Dendritic cell treated with granulocyte-macrophage colony-stimulating factor and Interleukin-4, amounts not matched to agents 40 ng/mL and 50 ng/mL, for 4 days (primary cell): ENCODE measurements around the gene CASKIN1.

Source experiments
- H3K27ac Mint-ChIP-seq: one replicate; pipeline ENCODE4 v1.8.0; 2022; ENCODE audit warnings: mild to moderate bottlenecking, mixed read lengths
- H3K27me3 Mint-ChIP-seq: one replicate; pipeline ENCODE4 v1.8.0; 2022; ENCODE audit warnings: mild to moderate bottlenecking, mixed read lengths
- H3K36me3 Mint-ChIP-seq: one replicate; pipeline ENCODE4 v1.8.0; 2022; ENCODE audit warnings: low read depth, mixed read lengths
- H3K4me1 Mint-ChIP-seq: one replicate; pipeline ENCODE4 v1.8.0; 2022; ENCODE audit warnings: low read depth, mixed read lengths
- H3K4me3 Mint-ChIP-seq: one replicate; pipeline ENCODE4 v1.8.0; 2022; ENCODE audit warnings: mild to moderate bottlenecking, moderate library complexity, mixed read lengths
- H3K9me3 Mint-ChIP-seq: one replicate; pipeline ENCODE4 v1.8.0; 2022; ENCODE audit warnings: mixed read lengths
- intact Hi-C: fragments of 100-400 bp; cut with micrococcal nuclease; formaldehyde crosslinking; loops from one replicate; pipeline ENCODE4 v1.15.0; 2022

Gene CASKIN1

GRCh38 chr16:2226245-2226793, 29.9 kb upstream of the CASKIN1 start:
- H3K4me1 Mint-ChIP-seq, result peaks cover 37% of the 10 kb centered on the region
- H3K27ac Mint-ChIP-seq, result no peak overlapping the region
- peaks cover 57% of the 10 kb centered on the region for H3K36me3 Mint-ChIP-seq
- H3K4me3 Mint-ChIP-seq, result no peak overlapping the region
- no peaks in the 10 kb centered on the region for H3K9me3 Mint-ChIP-seq
- H3K27me3 Mint-ChIP-seq, result no peaks in the 10 kb centered on the region
- intact Hi-C loops, result no loop called here

- Mint-ChIP-seq H3K27ac (peak overlapping the region; percentile 81), H3K4me1 (peaks cover 28% of the 10 kb centered on the region), H3K9me3 (no peaks in the 10 kb centered on the region), H3K4me3 (peak overlapping the region; percentile 84), H3K27me3 (no peaks in the 10 kb centered on the region), H3K36me3 (peaks cover 34% of the 10 kb centered on the region)
- intact Hi-C loops, result loop anchor here (1.0 kb wide), 3 partner anchors 9 to 27 kb away; partner anchors contain the start of genes ECI1 and MLST8
These were observed 27.6 kb upstream of the CASKIN1 start for GRCh38 chr16:2223942-2224486.

GRCh38 chr16:2223221-2223941, 27.0 kb upstream of the CASKIN1 start, which contains the start of gene E4F1:
Gene E4F1, plus strand, starts transcription at chr16:2223591. Its CDS starts 23 bp downstream, at chr16:2223614.
- H3K27me3 Mint-ChIP-seq, result no peaks in the 10 kb centered on the region
- peaks cover 28% of the 10 kb centered on the region for H3K4me1 Mint-ChIP-seq
- intact Hi-C loops, result loop anchor here (1.0 kb wide), 3 partner anchors 8 to 28 kb away; partner anchors contain the start of genes ECI1 and MLST8
- H3K27ac Mint-ChIP-seq, result peak within 1 kb of the TSS; percentile 81
- H3K36me3 Mint-ChIP-seq, result peaks cover 28% of the 10 kb centered on the region
- no peaks in the 10 kb centered on the region for H3K9me3 Mint-ChIP-seq
- H3K4me3 Mint-ChIP-seq, result peak within 1 kb of the TSS; percentile 84

- intact Hi-C loops, result no loop called here
- H3K4me1 Mint-ChIP-seq, result peaks cover 29% of the 10 kb centered on the region
- peak overlapping the region; percentile 32 for H3K4me3 Mint-ChIP-seq
- H3K27ac Mint-ChIP-seq, result peak overlapping the region; percentile 90
- H3K9me3 Mint-ChIP-seq, result no peaks in the 10 kb centered on the region
- no peaks in the 10 kb centered on the region for H3K27me3 Mint-ChIP-seq
- peaks cover 25% of the 10 kb centered on the region for H3K36me3 Mint-ChIP-seq
These were observed 19.9 kb upstream of the CASKIN1 start for GRCh38 chr16:2216330-2216729.

GRCh38 chr16:2214719-2214968, 18.2 kb upstream of the CASKIN1 start, which contains the start of gene PGP:
Gene PGP, minus strand, starts transcription at chr16:2214840. Its CDS starts 63 bp downstream, at chr16:2214777.
- Mint-ChIP-seq H3K36me3 (peaks cover 42% of the 10 kb centered on the region), H3K4me1 (peaks cover 36% of the 10 kb centered on the region), H3K9me3 (no peaks in the 10 kb centered on the region), H3K27me3 (no peaks in the 10 kb centered on the region), H3K27ac (peak within 1 kb of the TSS; percentile 90), H3K4me3 (peak within 1 kb of the TSS; percentile 78)
- intact Hi-C loops, result loop anchor here (2.0 kb wide), 1 partner anchor 60 kb away; the partner anchor contains the start of gene TRAF7

- H3K27ac Mint-ChIP-seq, result peak overlapping the region; percentile 82
- peaks cover 36% of the 10 kb centered on the region for H3K4me1 Mint-ChIP-seq
- H3K9me3 Mint-ChIP-seq, result no peaks in the 10 kb centered on the region
- H3K27me3 Mint-ChIP-seq, result no peaks in the 10 kb centered on the region
- intact Hi-C loops, result loop anchor here (2.0 kb wide), 1 partner anchor 59 kb away; the partner anchor contains the start of gene TRAF7
- H3K4me3 Mint-ChIP-seq, result peak overlapping the region; percentile 78
- peaks cover 47% of the 10 kb centered on the region for H3K36me3 Mint-ChIP-seq
These were observed 17.7 kb upstream of the CASKIN1 start for GRCh38 chr16:2213817-2214718.

GRCh38 chr16:2212362-2213324, 16.2 kb upstream of the CASKIN1 start:
- Mint-ChIP-seq H3K4me3 (peak overlapping the region; percentile 78), H3K9me3 (no peaks in the 10 kb centered on the region), H3K36me3 (peaks cover 62% of the 10 kb centered on the region), H3K4me1 (peaks cover 38% of the 10 kb centered on the region), H3K27ac (peak overlapping the region; percentile 82), H3K27me3 (no peaks in the 10 kb centered on the region)
- intact Hi-C loops, result no loop called here

- Mint-ChIP-seq H3K9me3 (no peaks in the 10 kb centered on the region), H3K27ac (peak overlapping the region; percentile 82), H3K4me3 (peak overlapping the region; percentile 78), H3K4me1 (peaks cover 45% of the 10 kb centered on the region), H3K36me3 (peaks cover 69% of the 10 kb centered on the region), H3K27me3 (no peaks in the 10 kb centered on the region)
- intact Hi-C loops, result no loop called here
These were observed 15.5 kb upstream of the CASKIN1 start for GRCh38 chr16:2211923-2212347.

GRCh38 chr16:2210386-2211365, 14.3 kb upstream of the CASKIN1 start, which contains the start of gene BRICD5:
Gene BRICD5, minus strand, starts transcription at chr16:2210863. Its CDS starts 30 bp downstream, at chr16:2210833.
- Mint-ChIP-seq H3K4me3 (no peak within 1 kb of the TSS), H3K27me3 (no peaks in the 10 kb centered on the region), H3K27ac (peak within 1 kb of the TSS; percentile 82), H3K9me3 (no peaks in the 10 kb centered on the region), H3K4me1 (peaks cover 57% of the 10 kb centered on the region), H3K36me3 (peaks cover 78% of the 10 kb centered on the region)
- intact Hi-C loops, result no loop called here

GRCh38 chr16:2210009-2210332, 13.6 kb upstream of the CASKIN1 start:
- Mint-ChIP-seq H3K27ac (no peak overlapping the region), H3K27me3 (no peaks in the 10 kb centered on the region), H3K36me3 (peaks cover 78% of the 10 kb centered on the region), H3K9me3 (no peaks in the 10 kb centered on the region), H3K4me3 (no peak overlapping the region), H3K4me1 (peaks cover 57% of the 10 kb centered on the region)
- intact Hi-C loops, result no loop called here

- intact Hi-C loops, result no loop called here
- Mint-ChIP-seq H3K27ac (no peak overlapping the region), H3K9me3 (no peaks in the 10 kb centered on the region), H3K4me3 (no peak overlapping the region), H3K4me1 (peaks cover 61% of the 10 kb centered on the region), H3K27me3 (no peaks in the 10 kb centered on the region), H3K36me3 (peaks cover 78% of the 10 kb centered on the region)
These were observed 13.0 kb upstream of the CASKIN1 start for GRCh38 chr16:2209258-2210008.
